ENCODE results near the gene ASB2. TPM values are rescaled to one million over a fixed set of nuclear protein-coding genes. Genes with fewer than 3 reads are reported as not detected.

ASB2 gene
- polyA plus RNA-seq, 1 experiment: 0.06 TPM

DNA sequence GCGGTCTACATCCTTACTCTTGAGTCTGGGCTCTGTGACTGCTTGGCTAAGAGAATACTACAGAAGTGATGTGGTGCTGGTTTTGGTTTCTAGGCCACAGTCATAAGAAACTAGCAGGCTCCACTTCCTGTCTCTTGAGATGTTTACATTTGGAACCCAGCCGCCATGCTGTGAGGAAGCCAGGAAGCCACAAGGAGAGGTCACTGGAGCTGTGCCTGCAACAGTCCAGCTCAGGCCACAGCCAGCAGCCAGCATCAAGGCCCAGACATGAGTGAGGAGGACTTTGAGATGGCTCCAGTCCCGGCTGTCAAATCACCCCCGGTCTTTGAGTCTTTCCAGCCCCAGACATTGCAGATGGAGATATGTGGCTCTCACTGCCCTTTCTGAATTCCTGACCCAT, 62.1 kb downstream of the ASB2 start:
- TF ChIP-seq, protein P1, sequence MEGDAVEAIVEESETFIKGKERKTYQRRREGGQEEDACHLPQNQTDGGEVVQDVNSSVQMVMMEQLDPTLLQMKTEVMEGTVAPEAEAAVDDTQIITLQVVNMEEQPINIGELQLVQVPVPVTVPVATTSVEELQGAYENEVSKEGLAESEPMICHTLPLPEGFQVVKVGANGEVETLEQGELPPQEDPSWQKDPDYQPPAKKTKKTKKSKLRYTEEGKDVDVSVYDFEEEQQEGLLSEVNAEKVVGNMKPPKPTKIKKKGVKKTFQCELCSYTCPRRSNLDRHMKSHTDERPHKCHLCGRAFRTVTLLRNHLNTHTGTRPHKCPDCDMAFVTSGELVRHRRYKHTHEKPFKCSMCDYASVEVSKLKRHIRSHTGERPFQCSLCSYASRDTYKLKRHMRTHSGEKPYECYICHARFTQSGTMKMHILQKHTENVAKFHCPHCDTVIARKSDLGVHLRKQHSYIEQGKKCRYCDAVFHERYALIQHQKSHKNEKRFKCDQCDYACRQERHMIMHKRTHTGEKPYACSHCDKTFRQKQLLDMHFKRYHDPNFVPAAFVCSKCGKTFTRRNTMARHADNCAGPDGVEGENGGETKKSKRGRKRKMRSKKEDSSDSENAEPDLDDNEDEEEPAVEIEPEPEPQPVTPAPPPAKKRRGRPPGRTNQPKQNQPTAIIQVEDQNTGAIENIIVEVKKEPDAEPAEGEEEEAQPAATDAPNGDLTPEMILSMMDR (IDR thresholded peaks at IDR 0.05; ENCODE audit: insufficient read depth, low read depth, low read length): no peak
- POLR2A ChIA-PET: no interaction called here
- Histone ChIP-seq H3K36me3 (ENCODE audit: control insufficient read depth, insufficient read depth, low read length) (no peaks in the 10 kb centered on the region), H3K4me3 (ENCODE audit: low read depth, low read length) (no peak overlapping the region), H3K27me3 (ENCODE audit: control insufficient read depth, insufficient read depth, low read length) (no peaks in the 10 kb centered on the region)
- CTCF ChIA-PET: no interaction called here
- no peak for DNase-seq (ENCODE audit: low read depth)

DNA sequence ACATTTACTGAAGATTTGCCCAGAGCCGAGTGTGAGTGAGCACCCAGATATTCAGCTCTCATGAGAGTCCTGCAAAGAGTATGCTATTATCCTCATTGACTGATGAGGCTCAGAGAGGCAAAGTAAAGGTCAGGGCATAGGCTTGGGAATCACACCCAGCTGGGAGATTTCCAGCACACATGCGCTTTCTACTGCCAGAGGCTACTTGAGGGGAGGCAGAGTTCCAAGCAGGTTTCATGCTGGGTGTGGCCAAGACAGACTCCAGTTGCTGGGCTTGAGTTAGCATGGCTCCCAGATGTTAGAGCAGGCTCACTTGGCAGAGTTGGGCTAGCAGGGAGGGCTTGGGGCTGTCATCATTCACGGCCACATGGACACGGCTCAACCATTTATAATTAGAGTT, 63.6 kb downstream of the ASB2 start:
- ChIA-PET POLR2A (no interaction called here), CTCF (no interaction called here)
- Histone ChIP-seq H3K36me3 (ENCODE audit: control insufficient read depth, insufficient read depth, low read length) (no peaks in the 10 kb centered on the region), H3K27me3 (ENCODE audit: control insufficient read depth, insufficient read depth, low read length) (no peaks in the 10 kb centered on the region), H3K4me3 (ENCODE audit: low read depth, low read length) (no peak overlapping the region)
- TF ChIP-seq, protein P1 (IDR thresholded peaks at IDR 0.05; ENCODE audit: insufficient read depth, low read depth, low read length): no peak
- DNase-seq (ENCODE audit: low read depth): no peak

DNA sequence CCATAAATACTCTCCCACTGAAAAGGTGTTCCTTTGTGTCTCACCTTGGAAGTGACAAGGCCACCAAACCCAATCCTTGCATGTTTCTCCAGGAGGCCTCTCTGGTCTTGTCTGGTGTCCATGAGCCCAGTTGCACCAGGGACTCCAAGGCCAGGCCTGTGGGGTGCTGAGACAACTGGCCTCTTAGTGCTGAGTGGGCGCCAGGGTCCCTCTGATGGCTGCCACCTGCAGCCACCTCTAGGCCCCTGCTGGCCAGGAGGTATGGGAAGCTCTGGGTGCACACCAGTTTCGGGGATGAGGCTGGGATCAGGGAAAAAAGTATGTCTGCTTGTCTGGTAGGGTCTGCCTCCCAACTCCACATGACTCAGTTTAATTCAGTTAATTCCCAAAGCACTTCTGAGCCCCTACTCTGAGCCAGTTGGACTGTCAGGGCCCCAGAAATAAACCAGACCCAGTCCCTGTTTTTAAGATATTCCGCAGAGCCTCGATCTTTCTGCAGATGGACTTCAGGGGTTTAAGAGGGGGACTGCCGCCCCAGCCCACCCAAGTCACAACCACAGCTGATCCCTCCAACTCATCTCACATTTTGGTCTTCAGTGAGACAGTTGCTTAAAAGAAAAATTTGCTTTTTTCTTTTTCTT, 64.3 kb downstream of the ASB2 start:
- TF ChIP-seq, protein P1 (IDR thresholded peaks at IDR 0.05; ENCODE audit: insufficient read depth, low read depth, low read length): no peak
- ChIA-PET POLR2A (no interaction called here), CTCF (interaction anchor here (1.5 kb wide), 1 partner anchor 19 kb away, joined by 3 read pairs; no protein-coding TSS in a partner anchor)
- Histone ChIP-seq H3K36me3 (ENCODE audit: control insufficient read depth, insufficient read depth, low read length) (no peaks in the 10 kb centered on the region), H3K4me3 (ENCODE audit: low read depth, low read length) (no peak overlapping the region), H3K27me3 (ENCODE audit: control insufficient read depth, insufficient read depth, low read length) (no peaks in the 10 kb centered on the region)
- DNase-seq (ENCODE audit: low read depth): no peak

DNA sequence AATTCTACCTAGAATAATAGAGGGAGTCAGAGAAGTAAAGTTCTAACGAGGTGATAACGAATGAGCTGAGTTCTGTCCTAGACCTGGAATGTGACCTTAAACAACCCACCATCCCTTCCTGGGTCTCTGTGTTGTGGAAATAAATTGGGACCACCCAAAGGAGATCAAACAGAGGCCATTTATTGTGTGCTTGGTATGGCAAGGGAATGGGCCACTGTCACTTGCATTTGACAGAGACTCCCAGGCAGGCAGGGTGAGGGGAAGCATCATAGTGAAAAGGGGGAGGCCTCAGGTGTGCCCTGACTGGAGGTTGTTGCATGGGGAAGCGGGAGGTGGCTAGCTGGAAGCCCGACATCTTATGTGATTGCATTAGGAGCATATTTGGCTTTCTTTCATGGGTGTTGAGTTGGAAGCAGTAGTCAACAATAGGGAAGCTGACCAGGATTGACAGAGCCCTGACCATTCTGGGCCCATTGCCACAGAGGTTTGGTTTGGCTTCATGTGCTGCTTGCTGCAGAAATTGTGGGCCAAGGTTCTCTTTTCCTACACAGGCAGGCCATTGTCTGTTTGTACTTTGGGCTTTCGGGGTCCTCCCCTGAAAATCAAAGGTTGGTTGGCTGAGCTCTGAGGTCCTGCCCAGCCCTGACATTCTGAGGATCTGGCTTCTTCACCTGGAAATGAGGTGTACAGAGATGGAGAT, 66.8 kb downstream of the ASB2 start:
- DNase-seq (ENCODE audit: low read depth): no peak
- Histone ChIP-seq H3K27me3 (ENCODE audit: control insufficient read depth, insufficient read depth, low read length) (no peaks in the 10 kb centered on the region), H3K4me3 (ENCODE audit: low read depth, low read length) (no peak overlapping the region), H3K36me3 (ENCODE audit: control insufficient read depth, insufficient read depth, low read length) (no peaks in the 10 kb centered on the region)
- TF ChIP-seq, protein P1 (IDR thresholded peaks at IDR 0.05; ENCODE audit: insufficient read depth, low read depth, low read length): no peak
- POLR2A ChIA-PET: no interaction called here
- CTCF ChIA-PET: interaction anchor here (1.4 kb wide), 1 partner anchor 14 kb away, joined by 3 read pairs; no protein-coding TSS in a partner anchor
